PC-9 (cell line): ENCODE results near the gene TMA7B.

Source experiments
- EZH2 ChIP-seq: fragments of 200-600 bp; sonication (generic); IDR thresholded peaks from 2 replicates; pipeline ENCODE4 v1.8.0; 2017; ENCODE audit warnings: antibody characterized with exemption, low read depth
- TF ChIP-seq, protein P1 (sequence below): fragments of 200-600 bp; sonication (generic); conservative IDR thresholded peaks from 2 replicates; pipeline ENCODE4 v1.6.1; 2017; ENCODE audit warnings: mixed run types, antibody characterized with exemption, mild to moderate bottlenecking, moderate library complexity

DNA sequence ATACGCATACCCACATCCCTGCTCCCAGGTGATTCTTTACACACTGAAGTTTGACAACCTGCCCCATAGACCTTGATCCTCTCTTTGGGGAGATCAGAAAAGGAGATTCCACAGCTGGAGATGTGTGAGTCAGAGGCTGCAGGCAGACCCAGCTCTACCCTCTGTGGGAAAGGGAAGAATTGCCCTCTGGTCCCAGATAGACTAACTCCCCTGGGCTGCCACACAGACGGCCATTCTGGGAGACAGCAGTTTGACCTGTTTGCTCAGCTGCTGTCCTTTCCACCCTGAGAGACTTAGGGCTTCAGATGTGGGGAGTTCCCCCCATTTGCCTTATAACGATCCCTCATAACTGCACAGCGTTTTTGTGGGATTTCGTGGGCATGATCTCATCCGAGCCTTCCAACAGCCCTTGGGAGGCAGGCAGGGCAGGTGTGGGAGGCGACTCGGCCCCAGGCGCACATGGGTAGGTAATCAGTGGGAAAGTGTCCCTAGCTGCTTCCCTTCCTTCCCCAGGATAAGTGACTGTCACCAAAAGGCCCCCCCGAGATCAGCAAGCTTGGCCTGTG is 48.6 kb downstream of the TMA7B start:
- no peak for TF ChIP-seq EZH2
- TF ChIP-seq, protein P1, sequence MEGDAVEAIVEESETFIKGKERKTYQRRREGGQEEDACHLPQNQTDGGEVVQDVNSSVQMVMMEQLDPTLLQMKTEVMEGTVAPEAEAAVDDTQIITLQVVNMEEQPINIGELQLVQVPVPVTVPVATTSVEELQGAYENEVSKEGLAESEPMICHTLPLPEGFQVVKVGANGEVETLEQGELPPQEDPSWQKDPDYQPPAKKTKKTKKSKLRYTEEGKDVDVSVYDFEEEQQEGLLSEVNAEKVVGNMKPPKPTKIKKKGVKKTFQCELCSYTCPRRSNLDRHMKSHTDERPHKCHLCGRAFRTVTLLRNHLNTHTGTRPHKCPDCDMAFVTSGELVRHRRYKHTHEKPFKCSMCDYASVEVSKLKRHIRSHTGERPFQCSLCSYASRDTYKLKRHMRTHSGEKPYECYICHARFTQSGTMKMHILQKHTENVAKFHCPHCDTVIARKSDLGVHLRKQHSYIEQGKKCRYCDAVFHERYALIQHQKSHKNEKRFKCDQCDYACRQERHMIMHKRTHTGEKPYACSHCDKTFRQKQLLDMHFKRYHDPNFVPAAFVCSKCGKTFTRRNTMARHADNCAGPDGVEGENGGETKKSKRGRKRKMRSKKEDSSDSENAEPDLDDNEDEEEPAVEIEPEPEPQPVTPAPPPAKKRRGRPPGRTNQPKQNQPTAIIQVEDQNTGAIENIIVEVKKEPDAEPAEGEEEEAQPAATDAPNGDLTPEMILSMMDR = no peak
